Heart left ventricle (tissue), 16 donors: ENCODE measurements around the gene CBFA2T2. TPM values are rescaled to one million over a fixed set of nuclear protein-coding genes. Genes with fewer than 3 reads are reported as not detected.
A peak's percentile ranks its signal among the peaks of the same experiment; 100 is the strongest.

Experiments
- ATAC-seq, 4 donors: fragments of 200-7000 bp; cut with Tn5 transposase; one replicate each; pipeline ENCODE4 v1.9.1; 2020 to 2022; ENCODE audit warnings: moderate library complexity in 4 of 4, mild to moderate bottlenecking in 3 of 4, moderate number of reproducible peaks in 1 of 4
- DNase-seq, 5 donors: peaks; one replicate each; pipeline ENCODE4 v3.0.0-alpha.2; 2020
- H3K27ac ChIP-seq, 12 donors: fragments of 200-600 bp; sonication (generic) in 4 of 12; one replicate each; pipeline versions ENCODE4 v1.5.0 to v1.8.0; 2016 to 2022; ENCODE audit warnings: mild to moderate bottlenecking in 2 of 12
- H3K27me3 ChIP-seq, 9 donors: fragments of 200-600 bp; sonication (generic) in 2 of 9; one replicate each; pipeline versions ENCODE4 v1.5.1 to v1.8.0; 2016 to 2022; ENCODE audit warnings: mild to moderate bottlenecking in 3 of 9
- H3K36me3 ChIP-seq, 9 donors: fragments of 200-600 bp; sonication (generic) in 2 of 9; one replicate each; pipeline versions ENCODE4 v1.5.0 to v1.8.0; 2018 to 2022; ENCODE audit warnings: mild to moderate bottlenecking in 2 of 9
- H3K4me1 ChIP-seq, 12 donors: fragments of 200-600 bp; sonication (generic) in 4 of 12; one replicate each; pipeline versions ENCODE4 v1.5.0 to v1.8.0; 2016 to 2022; ENCODE audit warnings: mild to moderate bottlenecking in 3 of 12
- H3K4me3 ChIP-seq, 12 donors: fragments of 200-600 bp; sonication (generic) in 4 of 12; one replicate each; pipeline versions ENCODE4 v1.5.0 to v1.8.0; 2017 to 2022; ENCODE audit warnings: mild to moderate bottlenecking in 9 of 12, moderate library complexity in 4 of 12
- H3K9me3 ChIP-seq, 12 donors: fragments of 200-600 bp; sonication (generic) in 4 of 12; one replicate each; pipeline versions ENCODE4 v1.5.0 to v1.8.0; 2016 to 2022; ENCODE audit warnings: mild to moderate bottlenecking in 1 of 12
- POLR2A ChIP-seq, 2 donors: fragments of 450-650 bp; IDR thresholded peaks; one replicate each; pipeline ENCODE4 v1.6.1; 2017; ENCODE audit warnings: antibody characterized with exemption in 2 of 2, mild to moderate bottlenecking in 2 of 2, moderate library complexity in 2 of 2
- WGBS, 4 donors: extraction: QIAGEN DNeasy Blood & Tissue Kit in 2 of 4; methylation state at CpG; one replicate each; pipeline versions ENCODE4 v1.1.5 to v1.1.7; 2013 to 2018; 5-methylcytosine and 5-hydroxymethylcytosine counted together
- intact Hi-C, 10 donors: fragments of 100-400 bp; cut with DNase I; formaldehyde crosslinking; loops; one replicate each; pipeline versions ENCODE4 v1.11.1 to v1.14.2; 2022
- polyA plus RNA-seq, 2 donors: library from polyadenylated mRNA; stranded (reverse); fragments of 200-250 nt; gene quantifications; one replicate each; pipeline ENCODE4 v1.2.3, GENCODE V29; 2013
- total RNA-seq, 9 donors: library from RNA; depleted of rRNA in 2 of 9; stranded (reverse); fragments of >200 nt in 2 of 9; fragmentation: NEBNext Ultra II Directional in 3 of 9; extraction: Animal tissue kit (Norgen Biotek cat#: 25700) in 3 of 9; gene quantifications; one replicate each; pipeline versions ENCODE4 v1.1.0 to v1.2.4, GENCODE V29; 2016 to 2023
- TF ChIP-seq, protein P1 (sequence below), 12 donors: fragments of 200-600 bp; sonication (generic) in 4 of 12; IDR thresholded peaks; one replicate each; pipeline versions ENCODE4 v1.5.0 to v1.8.0; 2018 to 2022; ENCODE audit warnings: antibody characterized with exemption in 12 of 12, mild to moderate bottlenecking in 5 of 12
- donor health status: ischemic (EF 13 %, LVEDD 7.1; RV severe dilation, severe dysfunction).
- donor health status: healthy with polysubstance abuse.
- donor health status: DM: no; HTN: yes; CAD: no.
- donor health status: DM: no; HTN: no; CAD: no.
- donor health status: ischemic (EF 25% LVEDD 6.9; RV normal size, moderate dysfunction).
- donor health status: ischemic (EF 25% LVEDD 5.7; RV mildly dilated, moderate dysfunction).
- donor health status: healthy.
- donor health status: DM: yes; HTN: yes; CAD: no.
- donor health status: ischemic (EF 35%, LVEDD 5.7; RV mildly dilated, moderate dysfunction).
- donor health status: nonischemic (EF 11% LVEDD 7.7; RV severe dilation, severe dysfunction).
- donor health status: DM: yes; HTN: yes; CAD: no.
- donor health status: PGD.
- donor health status: ischemic (EF 29% LVEDD 5.4; RV normal size, mild dysfunction).
- donor health status: nonischemic (EF 23%, LVEDD 6.1; RV moderate dilation, normal function).

Gene CBFA2T2
- total and polyA plus RNA-seq, 11 donors, result 4.6 to 15.0 (median 9.9) TPM

DNA sequence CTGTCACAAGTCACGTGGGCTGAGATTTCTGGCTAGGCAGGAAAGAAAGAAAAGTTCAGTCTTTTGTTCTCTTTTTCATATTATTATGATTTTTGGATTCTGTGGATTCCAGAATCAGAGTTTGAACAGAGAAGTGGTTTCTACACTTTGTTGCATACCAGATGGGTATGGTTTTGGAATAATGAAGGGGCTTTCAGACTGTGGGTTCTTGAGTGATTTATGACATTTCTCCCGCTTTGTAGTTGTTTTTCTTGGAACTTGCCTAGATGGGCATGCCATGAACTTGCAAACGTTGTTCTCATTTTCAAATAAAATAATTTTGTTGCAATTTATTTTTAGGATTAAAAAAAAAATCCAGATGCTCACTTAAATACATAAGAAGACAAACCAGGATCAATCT is 34.4 kb downstream of the CBFA2T2 start:
- H3K9me3 ChIP-seq, result no peaks in the 10 kb centered on the region
- ATAC-seq (no peak), DNase-seq (no peak)
- intact Hi-C loops, result no loop called here
- no peak overlapping the region for H3K27ac ChIP-seq
- peaks cover 0 to 13% (median 0%) of the 10 kb centered on the region in 12 donors for H3K4me1 ChIP-seq
- no peak overlapping the region for H3K4me3 ChIP-seq
- H3K27me3 ChIP-seq, result no peaks in the 10 kb centered on the region
- 73 to 83% (median 77%) methylated on average over 3 of the region's 3 CpGs for WGBS, 4 donors
- TF ChIP-seq, protein P1, sequence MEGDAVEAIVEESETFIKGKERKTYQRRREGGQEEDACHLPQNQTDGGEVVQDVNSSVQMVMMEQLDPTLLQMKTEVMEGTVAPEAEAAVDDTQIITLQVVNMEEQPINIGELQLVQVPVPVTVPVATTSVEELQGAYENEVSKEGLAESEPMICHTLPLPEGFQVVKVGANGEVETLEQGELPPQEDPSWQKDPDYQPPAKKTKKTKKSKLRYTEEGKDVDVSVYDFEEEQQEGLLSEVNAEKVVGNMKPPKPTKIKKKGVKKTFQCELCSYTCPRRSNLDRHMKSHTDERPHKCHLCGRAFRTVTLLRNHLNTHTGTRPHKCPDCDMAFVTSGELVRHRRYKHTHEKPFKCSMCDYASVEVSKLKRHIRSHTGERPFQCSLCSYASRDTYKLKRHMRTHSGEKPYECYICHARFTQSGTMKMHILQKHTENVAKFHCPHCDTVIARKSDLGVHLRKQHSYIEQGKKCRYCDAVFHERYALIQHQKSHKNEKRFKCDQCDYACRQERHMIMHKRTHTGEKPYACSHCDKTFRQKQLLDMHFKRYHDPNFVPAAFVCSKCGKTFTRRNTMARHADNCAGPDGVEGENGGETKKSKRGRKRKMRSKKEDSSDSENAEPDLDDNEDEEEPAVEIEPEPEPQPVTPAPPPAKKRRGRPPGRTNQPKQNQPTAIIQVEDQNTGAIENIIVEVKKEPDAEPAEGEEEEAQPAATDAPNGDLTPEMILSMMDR (IDR thresholded peaks at IDR 0.05), result no peak
- no peak for TF ChIP-seq POLR2A (IDR thresholded peaks at IDR 0.05)
- peaks cover 0 to 10% (median 3%) of the 10 kb centered on the region in 9 donors for H3K36me3 ChIP-seq

DNA sequence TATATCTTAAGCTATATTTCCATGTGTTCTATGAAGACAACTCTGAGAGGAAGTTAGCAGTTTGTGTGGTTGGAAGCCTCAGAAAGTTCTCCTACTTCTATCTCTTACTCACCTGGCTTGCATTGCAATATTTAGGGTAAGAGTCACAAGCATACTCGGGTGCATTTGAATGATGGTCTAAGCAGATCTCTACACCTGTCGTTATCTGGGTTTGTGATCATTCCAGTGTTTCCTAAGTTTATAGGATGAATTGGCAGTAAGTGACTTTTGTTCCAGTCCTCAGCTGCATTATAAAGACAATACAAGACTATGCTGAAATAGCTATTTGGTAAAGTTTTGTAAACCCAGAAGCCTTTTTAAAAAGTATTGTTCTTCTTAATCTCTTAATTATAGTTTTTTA is 36.9 kb downstream of the CBFA2T2 start:
- ATAC-seq (no peak), DNase-seq (no peak)
- Histone ChIP-seq H3K27ac (no peak overlapping the region), H3K36me3 (peaks cover 0 to 10% (median 3%) of the 10 kb centered on the region in 9 donors), H3K4me3 (no peak overlapping the region), H3K9me3 (no peaks in the 10 kb centered on the region), H3K4me1 (peaks cover 0 to 16% (median 8%) of the 10 kb centered on the region in 12 donors), H3K27me3 (no peaks in the 10 kb centered on the region)
- 71 to 82% (median 73%) methylated on average over 2 of the region's 2 CpGs for WGBS, 4 donors
- TF ChIP-seq, protein P1 (IDR thresholded peaks at IDR 0.05), result no peak
- TF ChIP-seq POLR2A (IDR thresholded peaks at IDR 0.05), result no peak
- intact Hi-C loops, result no loop called here

DNA sequence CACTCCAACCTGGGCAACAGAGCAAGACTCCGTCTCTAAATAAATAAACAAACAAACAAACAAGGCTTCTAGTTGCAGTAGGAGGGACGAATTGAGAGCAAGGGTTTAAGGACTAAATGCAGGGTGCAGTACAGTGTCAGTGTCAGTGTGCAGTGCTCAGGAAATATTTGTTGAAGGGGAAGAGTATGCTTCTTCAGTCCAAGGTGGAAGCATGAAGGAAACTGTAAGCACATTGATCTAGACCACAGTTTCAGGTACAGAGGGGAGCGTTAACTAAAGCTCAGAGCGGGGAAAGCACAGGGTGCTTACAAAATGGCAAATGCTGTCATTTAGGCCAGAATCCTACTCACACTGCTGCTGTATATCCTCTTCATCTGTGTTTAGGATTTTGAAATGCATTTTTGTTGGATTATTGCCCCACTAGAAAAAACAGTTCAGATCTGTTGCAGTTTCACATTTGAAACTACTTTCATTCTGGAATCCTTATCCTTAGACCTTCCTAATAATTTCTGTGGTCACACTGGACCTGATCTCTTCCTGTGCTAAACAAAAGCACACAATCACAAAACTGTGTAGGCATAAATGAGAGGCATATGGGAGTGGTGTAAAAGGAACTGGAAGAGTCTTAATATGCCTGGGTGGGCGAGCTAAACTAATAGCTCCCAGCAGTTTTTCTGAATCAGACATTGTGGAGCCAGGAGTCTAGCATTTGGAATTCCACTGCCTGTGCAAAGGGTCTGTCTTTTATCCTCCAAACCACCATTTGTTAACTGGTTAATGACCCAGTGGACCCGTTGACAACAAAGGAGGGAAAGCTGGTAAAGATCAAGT is 41.4 kb downstream of the CBFA2T2 start:
- Histone ChIP-seq H3K9me3 (no peaks in the 10 kb centered on the region), H3K4me3 (no peak overlapping the region), H3K27me3 (no peaks in the 10 kb centered on the region), H3K4me1 (peaks cover 0 to 30% (median 22%) of the 10 kb centered on the region in 12 donors), H3K27ac (peak overlapping the region in 6 of 12 donors; percentile 4 to 52 (median 26)), H3K36me3 (peaks cover 0 to 2% (median 0%) of the 10 kb centered on the region in 9 donors)
- TF ChIP-seq, protein P1 (IDR thresholded peaks at IDR 0.05), result no peak
- TF ChIP-seq POLR2A (IDR thresholded peaks at IDR 0.05), result no peak
- intact Hi-C loops, result loop anchor here in 1 of 10 donors (5.0 kb wide), 1 partner anchor 34 kb away; no protein-coding TSS in a partner anchor
- DNase-seq (no peak), ATAC-seq (peak in 1 of 4 donors; percentile 57)
- 81 to 82% (median 82%) methylated on average over 6 of the region's 6 CpGs for WGBS, 4 donors

DNA sequence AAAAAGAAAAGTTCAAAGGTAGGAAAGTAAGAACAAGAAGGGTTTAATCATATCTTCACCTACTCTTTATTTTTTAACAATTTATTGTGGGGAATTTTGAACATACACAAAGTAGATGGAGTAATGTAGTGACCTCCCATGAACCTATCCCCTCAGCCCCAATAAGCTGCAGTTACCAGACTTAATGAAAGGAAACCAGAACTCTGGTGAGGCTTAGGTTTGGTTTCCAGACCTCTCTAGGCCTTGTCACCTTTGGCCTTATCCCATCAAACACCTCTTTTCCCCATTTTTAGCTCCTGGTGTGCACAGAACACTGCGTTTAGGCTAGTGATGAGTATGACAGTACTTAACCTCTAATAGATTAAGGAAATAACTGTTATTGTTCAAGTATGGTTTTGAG is 42.0 kb downstream of the CBFA2T2 start:
- ATAC-seq, result no peak
- Histone ChIP-seq H3K27ac (peak overlapping the region in 7 of 12 donors; percentile 8 to 52 (median 20)), H3K4me3 (no peak overlapping the region), H3K4me1 (peaks cover 0 to 30% (median 22%) of the 10 kb centered on the region in 12 donors), H3K9me3 (no peaks in the 10 kb centered on the region), H3K36me3 (peaks cover 0 to 2% (median 0%) of the 10 kb centered on the region in 9 donors), H3K27me3 (no peaks in the 10 kb centered on the region)
- WGBS, 4 donors, result 63 to 74% (median 66%) methylated on average over 1 of the region's 1 CpG
- TF ChIP-seq, protein P1 (IDR thresholded peaks at IDR 0.05), result no peak
- no peak for TF ChIP-seq POLR2A (IDR thresholded peaks at IDR 0.05)
- intact Hi-C loops, result loop anchor here in 1 of 10 donors (5.0 kb wide), 1 partner anchor 35 kb away; no protein-coding TSS in a partner anchor
- DNase-seq, result no peak
